GM12875 (cell line): ENCODE data around the gene DPH2.

ENCODE experiments used
- H3K4me3 ChIP-seq: one replicate; pipeline ENCODE4 v1.5.1; 2011; ENCODE audit warnings: low read depth, low read length, control low read depth
- TF ChIP-seq, protein P1 (sequence below): IDR thresholded peaks from 2 replicates; pipeline ENCODE4 v1.5.1; 2011; ENCODE audit warnings: low read depth, mild to moderate bottlenecking, control low read depth, inconsistent platforms, low read length, moderate library complexity, borderline replicate concordance; ENCODE audit not compliant: insufficient read depth

DPH2 gene

DNA sequence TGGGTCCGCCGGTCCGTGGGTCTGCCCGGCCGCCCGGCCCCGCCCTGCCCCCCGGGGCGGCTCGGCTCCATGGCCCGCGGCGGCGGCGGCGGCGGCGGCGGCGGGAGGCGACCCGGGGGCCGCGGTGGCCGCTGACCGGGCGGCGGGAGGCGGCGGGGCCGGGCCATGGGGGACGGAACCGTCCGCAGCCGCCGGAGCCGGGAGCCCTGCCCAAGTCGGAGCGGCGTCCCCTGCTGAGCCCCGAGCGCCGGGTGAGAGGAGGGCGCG, 9.4 kb downstream of the DPH2 start:
- peak overlapping the region; percentile 73 for H3K4me3 ChIP-seq
- TF ChIP-seq, protein P1, sequence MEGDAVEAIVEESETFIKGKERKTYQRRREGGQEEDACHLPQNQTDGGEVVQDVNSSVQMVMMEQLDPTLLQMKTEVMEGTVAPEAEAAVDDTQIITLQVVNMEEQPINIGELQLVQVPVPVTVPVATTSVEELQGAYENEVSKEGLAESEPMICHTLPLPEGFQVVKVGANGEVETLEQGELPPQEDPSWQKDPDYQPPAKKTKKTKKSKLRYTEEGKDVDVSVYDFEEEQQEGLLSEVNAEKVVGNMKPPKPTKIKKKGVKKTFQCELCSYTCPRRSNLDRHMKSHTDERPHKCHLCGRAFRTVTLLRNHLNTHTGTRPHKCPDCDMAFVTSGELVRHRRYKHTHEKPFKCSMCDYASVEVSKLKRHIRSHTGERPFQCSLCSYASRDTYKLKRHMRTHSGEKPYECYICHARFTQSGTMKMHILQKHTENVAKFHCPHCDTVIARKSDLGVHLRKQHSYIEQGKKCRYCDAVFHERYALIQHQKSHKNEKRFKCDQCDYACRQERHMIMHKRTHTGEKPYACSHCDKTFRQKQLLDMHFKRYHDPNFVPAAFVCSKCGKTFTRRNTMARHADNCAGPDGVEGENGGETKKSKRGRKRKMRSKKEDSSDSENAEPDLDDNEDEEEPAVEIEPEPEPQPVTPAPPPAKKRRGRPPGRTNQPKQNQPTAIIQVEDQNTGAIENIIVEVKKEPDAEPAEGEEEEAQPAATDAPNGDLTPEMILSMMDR: no peak

GRCh38 chr1:43979528-43980254, 9.9 kb downstream of the DPH2 start:
- TF ChIP-seq, protein P1: no peak
- peak overlapping the region; percentile 73 for H3K4me3 ChIP-seq

- TF ChIP-seq, protein P1: no peak
- H3K4me3 ChIP-seq: peak overlapping the region; percentile 73
Observed at GRCh38 chr1:43980255-43981134, 10.7 kb downstream of the DPH2 start.

DNA sequence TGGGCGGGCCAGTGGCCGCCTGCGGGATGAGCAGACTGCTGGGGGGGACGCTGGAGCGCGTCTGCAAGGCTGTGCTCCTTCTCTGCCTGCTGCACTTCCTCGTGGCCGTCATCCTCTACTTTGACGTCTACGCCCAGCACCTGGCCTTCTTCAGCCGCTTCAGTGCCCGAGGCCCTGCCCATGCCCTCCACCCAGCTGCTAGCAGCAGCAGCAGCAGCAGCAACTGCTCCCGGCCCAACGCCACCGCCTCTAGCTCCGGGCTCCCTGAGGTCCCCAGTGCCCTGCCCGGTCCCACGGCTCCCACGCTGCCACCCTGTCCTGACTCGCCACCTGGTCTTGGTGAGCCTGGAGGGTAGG, 11.3 kb downstream of the DPH2 start:
- TF ChIP-seq, protein P1: no peak
- H3K4me3 ChIP-seq: no peak overlapping the region

- TF ChIP-seq, protein P1: no peak
- H3K4me3 ChIP-seq: no peak overlapping the region
Observed at GRCh38 chr1:43981636-43982035, 11.8 kb downstream of the DPH2 start.

- TF ChIP-seq, protein P1: no peak
- no peak overlapping the region for H3K4me3 ChIP-seq
Observed at GRCh38 chr1:43982241-43982640, 12.4 kb downstream of the DPH2 start.

DNA sequence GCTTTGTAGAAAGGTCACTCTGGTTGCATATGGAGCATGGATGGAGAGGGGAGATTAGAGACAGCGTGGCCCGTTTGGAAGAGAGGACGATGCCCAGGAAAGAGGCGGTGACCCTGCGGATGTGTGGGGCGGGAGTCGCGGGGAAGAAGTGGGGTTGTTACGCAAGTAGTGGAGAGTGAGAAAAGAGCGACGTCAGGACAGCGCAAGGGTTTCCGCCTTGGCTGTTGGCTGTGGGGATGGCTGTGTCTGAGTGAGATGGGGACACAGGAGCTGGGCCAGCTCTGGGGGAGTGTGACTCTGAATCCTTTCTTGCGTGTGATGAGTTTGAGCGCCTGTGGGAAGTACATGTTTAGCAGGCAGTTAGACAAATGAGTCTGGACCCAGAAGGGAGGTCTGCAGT, 13.0 kb downstream of the DPH2 start:
- TF ChIP-seq, protein P1: no peak
- no peak overlapping the region for H3K4me3 ChIP-seq
